ENCODE measurements around the gene RAC3. TPM values are rescaled to one million over a fixed set of nuclear protein-coding genes. Genes with fewer than 3 reads are reported as not detected.

The RAC3 gene
- total RNA-seq, 6 experiments from 2014 or later = 4.3 to 8.5 (median 5.6) TPM

DNA sequence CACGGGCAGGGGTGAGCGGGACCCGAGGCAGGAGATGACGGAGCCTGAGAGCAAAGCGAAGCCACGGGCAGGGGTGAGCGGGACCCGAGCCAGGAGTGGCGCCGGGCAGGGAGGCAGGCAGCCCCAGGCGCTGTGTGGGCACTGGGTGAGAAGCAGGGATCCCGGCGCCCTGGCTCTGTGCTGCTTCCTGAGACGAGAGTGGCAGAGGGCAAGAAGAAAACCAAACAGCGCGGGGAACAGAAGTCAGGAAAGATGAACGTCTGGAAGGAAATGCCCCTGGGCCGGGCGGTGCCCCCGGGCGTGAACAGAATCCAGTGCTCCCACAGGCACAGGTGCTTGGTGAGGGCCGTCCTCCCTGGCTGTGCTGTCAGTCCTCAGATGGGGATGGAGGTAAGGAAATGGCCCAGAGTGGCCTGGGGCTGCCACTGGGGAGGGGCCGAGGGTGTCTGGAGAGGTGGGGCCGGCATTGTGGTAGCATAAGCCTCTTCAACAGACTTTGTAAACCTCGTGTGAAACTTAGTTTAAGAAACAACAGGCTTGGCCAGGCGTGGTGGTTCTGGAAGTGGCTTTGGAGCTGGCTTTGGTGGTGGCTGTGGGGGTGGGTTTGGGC is 44.2 kb upstream of the RAC3 start:
- H3K4me3 Mint-ChIP-seq = no peak overlapping the region
- H3K36me3 Mint-ChIP-seq (ENCODE audit: low read depth) = peaks cover 27% of the 10 kb centered on the region
- no peak for DNase-seq
- H3K4me1 Mint-ChIP-seq (ENCODE audit: low read depth) = peaks cover 16% of the 10 kb centered on the region
- TF ChIP-seq, protein P1, sequence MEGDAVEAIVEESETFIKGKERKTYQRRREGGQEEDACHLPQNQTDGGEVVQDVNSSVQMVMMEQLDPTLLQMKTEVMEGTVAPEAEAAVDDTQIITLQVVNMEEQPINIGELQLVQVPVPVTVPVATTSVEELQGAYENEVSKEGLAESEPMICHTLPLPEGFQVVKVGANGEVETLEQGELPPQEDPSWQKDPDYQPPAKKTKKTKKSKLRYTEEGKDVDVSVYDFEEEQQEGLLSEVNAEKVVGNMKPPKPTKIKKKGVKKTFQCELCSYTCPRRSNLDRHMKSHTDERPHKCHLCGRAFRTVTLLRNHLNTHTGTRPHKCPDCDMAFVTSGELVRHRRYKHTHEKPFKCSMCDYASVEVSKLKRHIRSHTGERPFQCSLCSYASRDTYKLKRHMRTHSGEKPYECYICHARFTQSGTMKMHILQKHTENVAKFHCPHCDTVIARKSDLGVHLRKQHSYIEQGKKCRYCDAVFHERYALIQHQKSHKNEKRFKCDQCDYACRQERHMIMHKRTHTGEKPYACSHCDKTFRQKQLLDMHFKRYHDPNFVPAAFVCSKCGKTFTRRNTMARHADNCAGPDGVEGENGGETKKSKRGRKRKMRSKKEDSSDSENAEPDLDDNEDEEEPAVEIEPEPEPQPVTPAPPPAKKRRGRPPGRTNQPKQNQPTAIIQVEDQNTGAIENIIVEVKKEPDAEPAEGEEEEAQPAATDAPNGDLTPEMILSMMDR (IDR thresholded peaks at IDR 0.05) = no peak
- no peaks in the 10 kb centered on the region for H3K9me3 Mint-ChIP-seq
- peaks cover 4% of the 10 kb centered on the region; the same call in 1 of the 2 replicates for H3K27me3 Mint-ChIP-seq (ENCODE audit: insufficient read depth)
- no peak overlapping the region for H3K27ac Mint-ChIP-seq

DNA sequence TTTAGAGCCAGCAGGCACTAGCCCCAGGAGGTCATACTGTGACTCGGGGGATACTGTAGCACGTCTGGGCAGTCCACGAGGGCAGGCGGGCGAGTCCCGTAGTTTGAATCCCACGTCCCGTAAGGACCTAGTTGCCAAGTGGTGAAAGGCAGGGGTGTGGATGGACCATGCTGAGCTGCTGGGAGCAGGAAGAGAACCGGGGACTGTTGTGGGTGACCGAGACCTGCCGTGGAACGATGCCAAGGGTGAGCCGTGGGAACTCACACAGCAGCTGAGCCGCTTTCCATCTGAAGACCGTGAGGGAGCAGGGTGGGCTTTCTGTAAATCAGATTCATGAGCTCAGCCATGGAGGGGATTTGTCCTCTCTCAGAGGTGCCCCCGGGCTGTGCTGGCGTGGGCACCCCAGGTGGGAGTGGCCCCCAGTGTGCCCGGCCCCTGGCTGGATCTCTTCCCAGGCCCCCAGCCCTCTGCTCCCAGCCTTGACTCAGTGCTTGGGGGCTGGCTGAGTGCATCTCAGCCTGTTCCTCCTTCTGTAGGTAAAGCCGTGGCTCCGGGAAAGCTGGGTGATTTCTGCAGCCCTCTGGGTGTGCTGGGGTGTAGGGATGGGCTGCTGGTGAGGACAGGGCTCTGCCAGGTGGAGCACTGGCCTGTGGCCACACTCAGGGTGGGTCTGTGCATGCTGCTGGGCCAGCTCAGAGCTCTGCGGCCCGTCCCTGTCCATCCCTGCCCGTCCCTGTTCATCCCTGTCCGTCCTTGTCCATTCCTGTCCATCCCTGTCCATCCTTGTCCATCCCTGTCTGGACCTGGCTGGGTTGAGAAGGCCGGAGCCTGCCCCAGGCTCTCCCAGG is 40.4 kb upstream of the RAC3 start:
- peak overlapping the region; percentile 18; the same call in 1 of the 2 replicates for H3K27ac Mint-ChIP-seq
- peaks cover 2% of the 10 kb centered on the region; the same call in 1 of the 2 replicates for H3K27me3 Mint-ChIP-seq (ENCODE audit: insufficient read depth)
- H3K36me3 Mint-ChIP-seq (ENCODE audit: low read depth) = peaks cover 22% of the 10 kb centered on the region
- peak overlapping the region; percentile 62; the same call in 1 of the 2 replicates for H3K4me3 Mint-ChIP-seq
- TF ChIP-seq, protein P1 (IDR thresholded peaks at IDR 0.05) = no peak
- no peaks in the 10 kb centered on the region for H3K9me3 Mint-ChIP-seq
- H3K4me1 Mint-ChIP-seq (ENCODE audit: low read depth) = peaks cover 21% of the 10 kb centered on the region
- no peak for DNase-seq

DNA sequence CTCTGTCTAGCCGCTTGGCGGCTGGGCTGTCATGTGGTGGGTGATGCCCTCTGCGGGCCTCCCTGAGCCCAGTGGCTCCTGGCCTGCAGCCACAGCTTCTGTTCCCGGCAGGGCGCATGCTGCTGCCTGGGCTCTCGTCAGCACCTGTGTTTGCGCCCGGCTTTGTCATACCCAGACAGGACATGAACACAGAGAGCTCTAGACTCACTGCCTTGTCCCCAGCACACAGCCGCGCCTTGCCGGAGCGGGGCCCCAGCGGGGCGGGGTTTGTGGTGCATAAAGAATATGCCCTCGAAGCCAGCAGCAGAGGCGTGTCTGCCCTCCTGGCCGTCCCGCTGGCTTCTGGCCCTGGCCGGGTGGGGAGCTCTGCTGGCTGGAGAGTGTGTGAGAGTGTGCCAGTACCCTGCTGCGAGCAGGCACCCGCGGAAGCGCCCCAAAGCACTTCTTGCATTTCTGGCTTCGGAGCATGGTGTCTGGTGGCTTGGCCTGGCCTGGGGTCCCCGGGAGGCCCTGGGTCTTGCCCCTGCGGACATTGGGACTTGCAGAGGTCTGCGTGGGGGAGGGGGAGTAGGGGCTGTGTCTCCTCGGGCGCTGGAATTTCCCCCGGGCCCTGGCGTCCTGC is 39.7 kb upstream of the RAC3 start:
- peak overlapping the region; percentile 18 for H3K27ac Mint-ChIP-seq
- H3K9me3 Mint-ChIP-seq = no peaks in the 10 kb centered on the region
- peaks cover 17% of the 10 kb centered on the region for H3K36me3 Mint-ChIP-seq (ENCODE audit: low read depth)
- peak; percentile 71 for DNase-seq
- H3K4me3 Mint-ChIP-seq = peak overlapping the region; percentile 62
- H3K27me3 Mint-ChIP-seq (ENCODE audit: insufficient read depth) = peaks cover 1% of the 10 kb centered on the region; the same call in 1 of the 2 replicates
- TF ChIP-seq, protein P1 (IDR thresholded peaks at IDR 0.05) = no peak
- peaks cover 21% of the 10 kb centered on the region for H3K4me1 Mint-ChIP-seq (ENCODE audit: low read depth)

DNA sequence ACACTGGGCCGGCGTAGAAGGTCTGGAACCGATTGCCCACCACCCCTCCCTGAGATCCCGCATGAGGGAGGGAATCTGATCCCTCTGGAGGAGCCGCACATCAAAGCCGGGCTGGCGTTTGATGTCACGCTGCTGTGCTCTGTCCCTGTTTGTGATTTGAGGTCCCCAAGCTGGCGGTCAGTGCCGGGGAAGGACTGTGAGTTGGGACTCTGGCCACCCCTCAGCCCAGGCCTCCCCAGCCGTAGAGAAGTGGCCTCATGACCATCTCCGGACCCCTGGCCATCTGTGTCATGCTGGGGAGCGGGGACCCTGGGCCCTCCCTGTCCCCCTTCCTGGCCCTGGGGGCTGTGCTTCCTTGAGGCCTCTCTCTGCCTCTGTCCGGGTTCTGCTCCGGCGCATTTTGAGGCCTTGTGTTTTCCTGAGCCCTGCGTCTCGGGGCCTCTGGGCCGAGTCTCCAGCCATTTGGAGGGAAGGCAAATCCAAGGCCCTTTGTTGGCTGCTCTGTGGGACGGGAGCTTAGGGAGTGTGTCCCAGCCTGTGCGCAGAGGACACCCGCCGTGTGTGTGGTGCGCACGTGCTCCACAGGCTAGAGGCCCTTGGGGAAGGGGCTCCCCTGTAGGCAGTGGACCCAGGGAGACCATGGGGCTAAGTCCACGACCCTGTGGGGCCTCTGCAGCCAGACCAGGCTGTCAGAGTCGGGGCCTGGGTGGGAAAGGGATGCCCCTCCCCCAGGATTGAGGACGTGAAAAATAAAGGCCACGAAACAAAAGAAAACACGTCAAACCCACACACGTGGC is 39.0 kb upstream of the RAC3 start:
- peak overlapping the region; percentile 18; the same call in 1 of the 2 replicates for H3K27ac Mint-ChIP-seq
- TF ChIP-seq, protein P1 (IDR thresholded peaks at IDR 0.05) = no peak

More for the DNA sequence above, 39.0 kb upstream of the RAC3 start:
- H3K36me3 Mint-ChIP-seq (ENCODE audit: low read depth) = peaks cover 15% of the 10 kb centered on the region
- DNase-seq = no peak
- H3K4me1 Mint-ChIP-seq (ENCODE audit: low read depth) = peaks cover 21% of the 10 kb centered on the region
- H3K27me3 Mint-ChIP-seq (ENCODE audit: insufficient read depth) = no peaks in the 10 kb centered on the region; the same call in 1 of the 2 replicates
- H3K9me3 Mint-ChIP-seq = no peaks in the 10 kb centered on the region
- peak overlapping the region; percentile 62; the same call in 1 of the 2 replicates for H3K4me3 Mint-ChIP-seq
